SK-N-SH treated with all-trans-retinoic acid at 6 μM for 48 hours (cell line): ENCODE data around the gene TAF9B.

ENCODE experiments used
- ATAC-seq: fragments of 200-7000 bp; cut with Tn5 transposase; 3 replicates; pipeline ENCODE4 v1.9.1; 2020; ENCODE audit warnings: mild to moderate bottlenecking, moderate library complexity
- ARNTL ChIP-seq: fragments of 450-650 bp; formaldehyde crosslinking; IDR thresholded peaks from 2 replicates; pipeline ENCODE4 v1.5.0; 2020; ENCODE audit warnings: low read depth, mild to moderate bottlenecking, moderate library complexity, borderline replicate concordance
- BACH2 ChIP-seq: fragments of 250-450 bp; sonication (Bioruptor Pico); IDR thresholded peaks from 2 replicates; pipeline ENCODE4 v1.9.0; 2021; ENCODE audit warnings: mild to moderate bottlenecking, borderline replicate concordance
- CSDC2 ChIP-seq: fragments of 250-450 bp; sonication (Bioruptor Pico); IDR thresholded peaks from 2 replicates; pipeline ENCODE4 v1.5.0; 2020; ENCODE audit warnings: mild to moderate bottlenecking, moderate library complexity
- CSRNP3 ChIP-seq: fragments of 250-450 bp; sonication (Bioruptor Pico); IDR thresholded peaks from 2 replicates; pipeline ENCODE4 v1.5.1; 2021; ENCODE audit warnings: mild to moderate bottlenecking, moderate library complexity
- ESRRG ChIP-seq: fragments of 250-450 bp; sonication (Bioruptor Pico); IDR thresholded peaks from 2 replicates; pipeline ENCODE4 v1.6.1; 2021; ENCODE audit warnings: mild to moderate bottlenecking
- GLIS3 ChIP-seq: fragments of 250-450 bp; sonication (Bioruptor Pico); IDR thresholded peaks from 2 replicates; pipeline ENCODE4 v1.5.0; 2020; ENCODE audit warnings: mild to moderate bottlenecking, moderate library complexity
- ISL1 ChIP-seq: fragments of 250-450 bp; sonication (Bioruptor Pico); IDR thresholded peaks from 2 replicates; pipeline ENCODE4 v2.1.2; 2022; ENCODE audit warnings: mild to moderate bottlenecking, moderate library complexity
- OSR1 ChIP-seq: fragments of 250-450 bp; sonication (Bioruptor Pico); IDR thresholded peaks from 2 replicates; pipeline ENCODE4 v1.8.0; 2022; ENCODE audit warnings: moderate library complexity, mild to moderate bottlenecking, inconsistent platforms
- PATZ1 ChIP-seq: fragments of 250-450 bp; sonication (Bioruptor Pico); IDR thresholded peaks from 2 replicates; pipeline ENCODE4 v1.8.0; 2020; ENCODE audit warnings: mild to moderate bottlenecking, moderate library complexity, borderline replicate concordance
- POU6F1 ChIP-seq: fragments of 250-450 bp; sonication (Bioruptor Pico); IDR thresholded peaks from 2 replicates; pipeline ENCODE4 v1.8.0; 2021; ENCODE audit warnings: low read depth, mild to moderate bottlenecking, moderate library complexity, borderline replicate concordance
- PPARA ChIP-seq: fragments of 250-450 bp; sonication (Bioruptor Pico); IDR thresholded peaks from 2 replicates; pipeline ENCODE4 v1.5.0; 2020; ENCODE audit warnings: mild to moderate bottlenecking, borderline replicate concordance
- RARB ChIP-seq: fragments of 250-450 bp; sonication (Bioruptor Pico); IDR thresholded peaks from 2 replicates; pipeline ENCODE4 v1.8.0; 2021; ENCODE audit warnings: mild to moderate bottlenecking, moderate library complexity
- SNAI2 ChIP-seq: fragments of 250-450 bp; sonication (Bioruptor Pico); IDR thresholded peaks from 2 replicates; pipeline ENCODE4 v1.5.0; 2020; ENCODE audit warnings: mild to moderate bottlenecking, moderate library complexity
- TOX ChIP-seq: fragments of 250-450 bp; sonication (Bioruptor Pico); IDR thresholded peaks from 2 replicates; pipeline ENCODE4 v1.8.0; 2021; ENCODE audit warnings: mild to moderate bottlenecking, moderate library complexity, borderline replicate concordance
- ZC3H10 ChIP-seq: fragments of 250-450 bp; sonication (Bioruptor Pico); IDR thresholded peaks from 2 replicates; pipeline ENCODE4 v1.5.1; 2021; ENCODE audit warnings: mild to moderate bottlenecking, moderate library complexity
- ZFP3 ChIP-seq: fragments of 250-450 bp; sonication (Bioruptor Pico); IDR thresholded peaks from 2 replicates; pipeline ENCODE4 v1.5.0; 2020; ENCODE audit warnings: mild to moderate bottlenecking, moderate library complexity
- ZFP30 ChIP-seq: fragments of 450-650 bp; formaldehyde crosslinking; IDR thresholded peaks from 2 replicates; pipeline ENCODE4 v1.5.0; 2022; ENCODE audit warnings: mild to moderate bottlenecking, moderate library complexity
- ZNF565 ChIP-seq: fragments of 450-650 bp; formaldehyde crosslinking; conservative IDR thresholded peaks from 2 replicates; pipeline ENCODE4 v1.5.0; 2020; ENCODE audit warnings: low read depth, mild to moderate bottlenecking, moderate library complexity
- ZNF8 ChIP-seq: fragments of 450-650 bp; formaldehyde crosslinking; IDR thresholded peaks from 2 replicates; pipeline ENCODE4 v1.5.0; 2020; ENCODE audit warnings: mild to moderate bottlenecking, moderate library complexity
- TF ChIP-seq, protein P1 (sequence below): fragments of 250-450 bp; sonication (Bioruptor Pico); IDR thresholded peaks from 2 replicates; pipeline ENCODE4 v1.5.0; 2020; ENCODE audit warnings: mild to moderate bottlenecking, moderate library complexity
- TF ChIP-seq, protein P2 (sequence below): fragments of 250-450 bp; sonication (Bioruptor Pico); IDR thresholded peaks from 2 replicates; pipeline ENCODE4 v1.5.1; 2020; ENCODE audit warnings: low read depth, mild to moderate bottlenecking, moderate library complexity

TAF9B gene

DNA sequence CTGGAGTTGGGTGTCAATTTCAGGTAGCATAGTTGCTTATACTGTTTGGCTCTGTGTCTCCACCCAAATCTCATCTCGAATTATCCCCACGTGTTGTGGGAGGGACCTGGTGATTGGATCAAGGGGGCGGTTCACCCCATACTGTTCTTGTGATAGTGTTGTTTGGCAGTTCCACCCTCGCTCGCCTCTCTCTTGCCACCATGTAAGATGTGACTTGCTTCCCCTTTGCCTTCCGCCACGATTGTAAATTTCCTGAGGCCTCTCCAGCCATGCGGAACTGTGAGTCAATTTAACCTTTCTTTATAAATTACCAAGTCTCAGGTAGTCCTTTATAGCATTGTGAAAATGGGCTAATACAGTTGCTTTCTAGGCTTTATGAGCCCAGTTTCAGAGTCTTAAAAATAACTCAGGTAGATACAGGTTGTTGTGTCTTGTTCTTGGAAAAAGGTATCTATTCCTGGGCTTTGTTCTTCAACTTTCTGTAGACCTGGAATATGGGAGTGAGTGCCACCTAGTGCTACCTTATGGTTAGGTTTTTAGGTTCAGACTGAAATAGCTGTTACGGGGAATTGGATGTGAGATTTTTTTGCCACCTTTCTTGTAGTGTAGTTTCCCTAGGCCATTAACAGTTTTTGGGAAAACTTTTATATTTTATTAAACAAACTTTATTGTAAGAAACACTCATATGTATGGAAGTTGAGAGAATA, 19.8 kb downstream of the TAF9B start:
- peak; percentile 76 for ATAC-seq
- TF ChIP-seq RARB (no peak), ZC3H10 (CRISPR knock-in tag) (no peak), CSDC2 (CRISPR knock-in tag) (no peak)

GRCh38 chrX:78118628-78119027, 20.8 kb downstream of the TAF9B start:
- TF ChIP-seq ZFP3 (no peak), POU6F1 (CRISPR knock-in tag) (no peak), ZFP30 (CRISPR knock-in tag) (no peak), CSDC2 (CRISPR knock-in tag) (no peak), OSR1 (no peak)
- no peak for ATAC-seq

- no peak for ATAC-seq
- TF ChIP-seq PPARA (CRISPR knock-in tag) = no peak
- TF ChIP-seq ESRRG (CRISPR knock-in tag) = no peak
- no peak for TF ChIP-seq ZNF8
- no peak for TF ChIP-seq SNAI2 (CRISPR knock-in tag)
- TF ChIP-seq OSR1 = no peak
- TF ChIP-seq, protein P1, sequence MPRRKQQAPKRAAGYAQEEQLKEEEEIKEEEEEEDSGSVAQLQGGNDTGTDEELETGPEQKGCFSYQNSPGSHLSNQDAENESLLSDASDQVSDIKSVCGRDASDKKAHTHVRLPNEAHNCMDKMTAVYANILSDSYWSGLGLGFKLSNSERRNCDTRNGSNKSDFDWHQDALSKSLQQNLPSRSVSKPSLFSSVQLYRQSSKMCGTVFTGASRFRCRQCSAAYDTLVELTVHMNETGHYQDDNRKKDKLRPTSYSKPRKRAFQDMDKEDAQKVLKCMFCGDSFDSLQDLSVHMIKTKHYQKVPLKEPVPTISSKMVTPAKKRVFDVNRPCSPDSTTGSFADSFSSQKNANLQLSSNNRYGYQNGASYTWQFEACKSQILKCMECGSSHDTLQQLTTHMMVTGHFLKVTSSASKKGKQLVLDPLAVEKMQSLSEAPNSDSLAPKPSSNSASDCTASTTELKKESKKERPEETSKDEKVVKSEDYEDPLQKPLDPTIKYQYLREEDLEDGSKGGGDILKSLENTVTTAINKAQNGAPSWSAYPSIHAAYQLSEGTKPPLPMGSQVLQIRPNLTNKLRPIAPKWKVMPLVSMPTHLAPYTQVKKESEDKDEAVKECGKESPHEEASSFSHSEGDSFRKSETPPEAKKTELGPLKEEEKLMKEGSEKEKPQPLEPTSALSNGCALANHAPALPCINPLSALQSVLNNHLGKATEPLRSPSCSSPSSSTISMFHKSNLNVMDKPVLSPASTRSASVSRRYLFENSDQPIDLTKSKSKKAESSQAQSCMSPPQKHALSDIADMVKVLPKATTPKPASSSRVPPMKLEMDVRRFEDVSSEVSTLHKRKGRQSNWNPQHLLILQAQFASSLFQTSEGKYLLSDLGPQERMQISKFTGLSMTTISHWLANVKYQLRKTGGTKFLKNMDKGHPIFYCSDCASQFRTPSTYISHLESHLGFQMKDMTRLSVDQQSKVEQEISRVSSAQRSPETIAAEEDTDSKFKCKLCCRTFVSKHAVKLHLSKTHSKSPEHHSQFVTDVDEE = no peak
- no peak for TF ChIP-seq TOX (CRISPR knock-in tag)
- no peak for TF ChIP-seq CSDC2 (CRISPR knock-in tag)
- no peak for TF ChIP-seq ISL1
- TF ChIP-seq RARB = no peak
- TF ChIP-seq ZC3H10 (CRISPR knock-in tag) = no peak
- TF ChIP-seq GLIS3 (CRISPR knock-in tag) = no peak
- TF ChIP-seq BACH2 (CRISPR knock-in tag) = no peak
- no peak for TF ChIP-seq ZFP30 (CRISPR knock-in tag)
- TF ChIP-seq PATZ1 (CRISPR knock-in tag) = no peak
- TF ChIP-seq, all 23 proteins: peak for 0
These were observed 22.7 kb downstream of the TAF9B start for GRCh38 chrX:78116766-78117165.

- ATAC-seq = no peak
- TF ChIP-seq BACH2 (CRISPR knock-in tag) (no peak), ZNF565 (CRISPR knock-in tag) (no peak), ARNTL (CRISPR knock-in tag) (no peak), ESRRG (CRISPR knock-in tag) (no peak), ISL1 (no peak), CSRNP3 (no peak), PPARA (CRISPR knock-in tag) (no peak), CSDC2 (CRISPR knock-in tag) (no peak), PATZ1 (CRISPR knock-in tag) (no peak), SNAI2 (CRISPR knock-in tag) (no peak), ZC3H10 (CRISPR knock-in tag) (no peak), GLIS3 (CRISPR knock-in tag) (no peak), ZNF8 (no peak), OSR1 (no peak)
- TF ChIP-seq, protein P2, sequence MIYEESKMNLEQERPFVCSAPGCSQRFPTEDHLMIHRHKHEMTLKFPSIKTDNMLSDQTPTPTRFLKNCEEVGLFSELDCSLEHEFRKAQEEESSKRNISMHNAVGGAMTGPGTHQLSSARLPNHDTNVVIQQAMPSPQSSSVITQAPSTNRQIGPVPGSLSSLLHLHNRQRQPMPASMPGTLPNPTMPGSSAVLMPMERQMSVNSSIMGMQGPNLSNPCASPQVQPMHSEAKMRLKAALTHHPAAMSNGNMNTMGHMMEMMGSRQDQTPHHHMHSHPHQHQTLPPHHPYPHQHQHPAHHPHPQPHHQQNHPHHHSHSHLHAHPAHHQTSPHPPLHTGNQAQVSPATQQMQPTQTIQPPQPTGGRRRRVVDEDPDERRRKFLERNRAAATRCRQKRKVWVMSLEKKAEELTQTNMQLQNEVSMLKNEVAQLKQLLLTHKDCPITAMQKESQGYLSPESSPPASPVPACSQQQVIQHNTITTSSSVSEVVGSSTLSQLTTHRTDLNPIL (CRISPR knock-in tag) = no peak
- TF ChIP-seq, protein P1 = no peak
These were observed 23.1 kb downstream of the TAF9B start for GRCh38 chrX:78116365-78116764.
